CD4-positive, alpha-beta T cell treated with Interleukin-10 for 1 hour (primary cell): ENCODE measurements around the gene RAB11A.
"Not testable (repeated sequence)": the region's sequence is repeated elsewhere in the genome, so short reads cannot be mapped to it uniquely, and the experiment has no call there.

Source experiments
- DNase-seq: peaks from one replicate; pipeline ENCODE4 v3.0.0-alpha.2; 2020

RAB11A gene

GRCh38 chr15:65845826-65846519 lies 23.3 kb upstream of the RAB11A start:
- DNase-seq, result no peak

GRCh38 chr15:65847989-65848388 lies 21.3 kb upstream of the RAB11A start:
- no peak for DNase-seq

- no peak for DNase-seq
Measured at GRCh38 chr15:65851981-65852380, 17.3 kb upstream of the RAB11A start.

- peak; percentile 86 for DNase-seq
Measured at GRCh38 chr15:65856821-65857455, 12.4 kb upstream of the RAB11A start.

- no peak for DNase-seq
Measured at GRCh38 chr15:65857718-65858402, 11.4 kb upstream of the RAB11A start.

GRCh38 chr15:65862682-65863081 lies 6.6 kb upstream of the RAB11A start:
- peak; percentile 74 for DNase-seq

- no peak for DNase-seq
Measured at GRCh38 chr15:65863106-65863505, 6.2 kb upstream of the RAB11A start.

GRCh38 chr15:65867244-65867643 lies 2.0 kb upstream of the RAB11A start:
- no peak for DNase-seq

- DNase-seq, result not testable (repeated sequence)
Measured at GRCh38 chr15:65867933-65868332, 1.4 kb upstream of the RAB11A start.

- DNase-seq, result no peak
Measured at GRCh38 chr15:65868546-65869125, 655 bp upstream of the RAB11A start.

GRCh38 chr15:65869954-65870871 lies 922 bp downstream of the RAB11A start:
- DNase-seq, result peak; percentile 33

GRCh38 chr15:65870889-65871533 lies 1.7 kb downstream of the RAB11A start:
- DNase-seq, result peak; percentile 19

- not testable (repeated sequence) for DNase-seq
Measured at GRCh38 chr15:65871886-65872285, 2.6 kb downstream of the RAB11A start.

GRCh38 chr15:65872596-65872995 lies 3.3 kb downstream of the RAB11A start:
- not testable (repeated sequence) for DNase-seq

GRCh38 chr15:65873256-65873655 lies 4.0 kb downstream of the RAB11A start:
- no peak for DNase-seq

GRCh38 chr15:65875458-65875857 lies 6.2 kb downstream of the RAB11A start:
- DNase-seq, result no peak

- no peak for DNase-seq
Measured at GRCh38 chr15:65877749-65878148, 8.5 kb downstream of the RAB11A start.

GRCh38 chr15:65881766-65882434 lies 12.6 kb downstream of the RAB11A start:
- no peak for DNase-seq

GRCh38 chr15:65883571-65883970 lies 14.3 kb downstream of the RAB11A start:
- no peak for DNase-seq

- DNase-seq, result peak; percentile 13
Measured at GRCh38 chr15:65884511-65884910, 15.2 kb downstream of the RAB11A start.

GRCh38 chr15:65885668-65886218 lies 16.5 kb downstream of the RAB11A start:
- DNase-seq, result no peak
